Measurements from ENCODE around the gene BABAM2.

The BABAM2 gene

GRCh38 chr2:28352104-28352503, 461.6 kb downstream of the BABAM2 start:
- DNase-seq = no peak

- DNase-seq = no peak
These were observed 462.2 kb downstream of the BABAM2 start for GRCh38 chr2:28352610-28353195.

- DNase-seq = no peak
These were observed 464.5 kb downstream of the BABAM2 start for GRCh38 chr2:28354920-28355520.

- DNase-seq = no peak
These were observed 465.1 kb downstream of the BABAM2 start for GRCh38 chr2:28355521-28356094.

GRCh38 chr2:28356095-28356911, 465.8 kb downstream of the BABAM2 start:
- DNase-seq = peak; percentile 50

- no peak for DNase-seq
These were observed 466.5 kb downstream of the BABAM2 start for GRCh38 chr2:28357055-28357454.

- DNase-seq = no peak
These were observed 467.6 kb downstream of the BABAM2 start for GRCh38 chr2:28357948-28358667.

GRCh38 chr2:28358668-28359201, 468.2 kb downstream of the BABAM2 start:
- no peak for DNase-seq

- DNase-seq = peak; percentile 83
These were observed 468.9 kb downstream of the BABAM2 start for GRCh38 chr2:28359222-28360057.

- no peak for DNase-seq
These were observed 469.7 kb downstream of the BABAM2 start for GRCh38 chr2:28360058-28360717.

- DNase-seq = no peak
These were observed 470.3 kb downstream of the BABAM2 start for GRCh38 chr2:28360718-28361293.

- no peak for DNase-seq
These were observed 471.6 kb downstream of the BABAM2 start for GRCh38 chr2:28361991-28362710.

- DNase-seq = no peak
These were observed 472.5 kb downstream of the BABAM2 start for GRCh38 chr2:28362991-28363521.

GRCh38 chr2:28363686-28364280, 473.3 kb downstream of the BABAM2 start:
- no peak for DNase-seq

GRCh38 chr2:28364610-28365009, 474.1 kb downstream of the BABAM2 start:
- DNase-seq = no peak

- DNase-seq = no peak
These were observed 474.6 kb downstream of the BABAM2 start for GRCh38 chr2:28365158-28365557.

- DNase-seq = no peak
These were observed 475.6 kb downstream of the BABAM2 start for GRCh38 chr2:28366149-28366495.

GRCh38 chr2:28366496-28367282, 476.2 kb downstream of the BABAM2 start:
- peak; percentile 61 for DNase-seq
